ENCODE measurements around the gene SLC35F1.

DNA sequence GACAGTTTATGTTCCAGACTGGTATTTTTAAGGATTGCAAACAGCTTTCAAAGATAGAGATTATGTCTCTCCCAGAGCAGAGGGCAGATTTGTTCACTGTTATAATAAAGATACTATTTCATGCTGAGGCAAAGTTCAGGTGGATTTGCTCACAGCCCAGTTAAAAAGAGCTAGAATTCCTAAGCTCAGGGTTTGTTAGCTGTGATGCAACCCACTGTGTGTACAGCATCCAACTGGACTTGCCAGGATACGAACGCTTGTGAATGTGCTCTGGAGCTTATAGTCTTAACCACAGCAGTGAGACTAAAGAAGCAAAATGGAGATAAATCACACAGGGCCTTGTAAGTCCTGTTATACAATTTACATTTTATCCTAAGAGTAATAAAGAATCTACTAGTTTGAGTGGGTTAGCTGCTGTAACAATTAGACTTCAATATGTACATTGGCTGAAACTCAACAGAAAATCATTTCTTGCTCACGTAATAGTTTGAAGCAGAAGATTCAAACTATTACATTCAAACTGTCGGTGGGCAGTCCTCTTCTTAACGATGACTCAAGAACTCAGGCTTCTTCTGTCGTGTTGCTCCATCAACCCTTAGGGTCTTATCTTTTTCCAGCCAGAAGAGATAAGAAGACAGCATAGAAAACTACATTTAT is 437.1 kb downstream of the SLC35F1 start:
- TF ChIP-seq ARNTL (CRISPR knock-in tag; IDR thresholded peaks at IDR 0.05; ENCODE audit: borderline replicate concordance, low read depth) (no peak), CSDC2 (CRISPR knock-in tag; IDR thresholded peaks at IDR 0.05) (no peak)
